Thyroid gland (tissue), 4 donors: ENCODE data around the gene ALMS1. TPM values are rescaled to one million over a fixed set of nuclear protein-coding genes. Genes with fewer than 3 reads are reported as not detected.
"Not testable (repeated sequence)": the region's sequence is repeated elsewhere in the genome, so short reads cannot be mapped to it uniquely, and the experiment has no call there.

ENCODE experiments used
- DNase-seq, 2 donors: peaks; one replicate each; pipeline ENCODE4 v3.0.0-alpha.2; 2019
- H3K27ac ChIP-seq, 3 donors: fragments of 200-600 bp; sonication (generic); 1 replicate in 2 of 3; 2 replicates in 1 of 3; pipeline ENCODE4 v1.5.1; 2016 to 2019; ENCODE audit warnings: mild to moderate bottlenecking in 1 of 3, moderate library complexity in 1 of 3
- H3K27me3 ChIP-seq: fragments of 200-600 bp; sonication (generic); one replicate; pipeline ENCODE4 v1.5.1; 2019
- H3K36me3 ChIP-seq, 2 donors: fragments of 200-600 bp; sonication (generic); one replicate each; pipeline ENCODE4 v1.5.1; 2016 to 2019
- H3K4me1 ChIP-seq, 2 donors: fragments of 200-600 bp; sonication (generic); one replicate each; pipeline ENCODE4 v1.5.1; 2017 to 2019
- H3K4me3 ChIP-seq, 3 donors: fragments of 200-600 bp; sonication (generic); replicated peaks in 1 of 3; 1 replicate in 2 of 3; 2 replicates in 1 of 3; pipeline ENCODE4 v1.5.1; 2016; ENCODE audit warnings: mild to moderate bottlenecking in 1 of 3
- H3K9me3 ChIP-seq: fragments of 200-600 bp; sonication (generic); one replicate; pipeline ENCODE4 v1.5.1; 2017
- CTCF ChIP-seq, 6 experiments: fragments of 200-600 bp in 3 of 6; fragments of 450-650 bp in 3 of 6; sonication (generic) in 3 of 6; IDR thresholded peaks; one replicate each; pipeline ENCODE4 v1.5.1; 2016 to 2019; ENCODE audit warnings: antibody characterized with exemption in 6 of 6, mild to moderate bottlenecking in 2 of 6, inconsistent platforms in 1 of 6, moderate library complexity in 1 of 6
- POLR2A ChIP-seq, 2 donors: fragments of 450-650 bp; IDR thresholded peaks; one replicate each; pipeline ENCODE4 v1.6.1; 2017; ENCODE audit warnings: antibody characterized with exemption in 2 of 2, mild to moderate bottlenecking in 2 of 2, moderate library complexity in 1 of 2
- WGBS, 2 donors: methylation state at CpG; one replicate each; pipeline ENCODE4 v1.1.5; 2017; 5-methylcytosine and 5-hydroxymethylcytosine counted together
- intact Hi-C: fragments of 100-400 bp; cut with DNase I; formaldehyde crosslinking; loops from one replicate; pipeline ENCODE4 v1.15.1; 2023
- total RNA-seq, 4 donors: library from RNA; depleted of rRNA; stranded (reverse); fragments of >200 nt; gene quantifications; one replicate each; pipeline ENCODE4 v1.2.3, GENCODE V29; 2016

ALMS1 gene
- total RNA-seq: 10 to 100 TPM; 38.7 to 66.6 (median 44.4) TPM

- Histone ChIP-seq H3K27ac (peak within 1 kb of the TSS; percentile 66 to 90 (median 81)), H3K4me1 (peaks cover 11% of the 10 kb centered on the region in 2 donors), H3K27me3 (no peaks in the 10 kb centered on the region), H3K9me3 (no peaks in the 10 kb centered on the region), H3K36me3 (no peaks in the 10 kb centered on the region), H3K4me3 (peak within 1 kb of the TSS; percentile 43 to 54 (median 51))
- peak; percentile 88 to 91 for DNase-seq
- WGBS, 2 donors: 0 to 1% methylated on average over 26 to 50 of the region's 84 CpGs
- intact Hi-C loops: no loop called here
- TF ChIP-seq CTCF (IDR thresholded peaks at IDR 0.05) (peak in 3 of 6 experiments; percentile 28 to 37 (median 34)), POLR2A (IDR thresholded peaks at IDR 0.05) (peak in 1 of 2 donors; percentile 61)
These were observed at the start of gene ALMS1 for GRCh38 chr2:73385504-73386341. Gene ALMS1, plus strand, starts transcription at chr2:73385836. Its CDS starts 33 bp downstream, at chr2:73385869.

- Histone ChIP-seq H3K4me1 (no peaks in the 10 kb centered on the region), H3K4me3 (no peak overlapping the region), H3K36me3 (no peaks in the 10 kb centered on the region), H3K9me3 (no peaks in the 10 kb centered on the region), H3K27ac (no peak overlapping the region), H3K27me3 (no peaks in the 10 kb centered on the region)
- DNase-seq: no peak
- TF ChIP-seq CTCF (IDR thresholded peaks at IDR 0.05) (no peak), POLR2A (IDR thresholded peaks at IDR 0.05) (no peak)
- intact Hi-C loops: no loop called here
- 39 to 41% methylated on average over 3 of the region's 3 CpGs for WGBS, 2 donors
These were observed 47.8 kb upstream of the ALMS1 start for GRCh38 chr2:73337828-73338227.

- intact Hi-C loops: no loop called here
These were observed 46.4 kb upstream of the ALMS1 start for GRCh38 chr2:73339201-73339600.

GRCh38 chr2:73341039-73341438, 44.6 kb upstream of the ALMS1 start:
- H3K9me3 ChIP-seq: no peaks in the 10 kb centered on the region
- no peaks in the 10 kb centered on the region for H3K36me3 ChIP-seq
- no peak overlapping the region for H3K4me3 ChIP-seq
- TF ChIP-seq POLR2A (IDR thresholded peaks at IDR 0.05): no peak
- no peak for TF ChIP-seq CTCF (IDR thresholded peaks at IDR 0.05)
- H3K27me3 ChIP-seq: no peaks in the 10 kb centered on the region
- 53 to 68% methylated on average over 3 of the region's 3 CpGs for WGBS, 2 donors
- DNase-seq: no peak
- intact Hi-C loops: no loop called here
- no peak overlapping the region for H3K27ac ChIP-seq
- H3K4me1 ChIP-seq: no peaks in the 10 kb centered on the region

More at GRCh38 chr2:73339201-73339600, 46.4 kb upstream of the ALMS1 start:
- 68 to 81% methylated on average over 3 of the region's 3 CpGs for WGBS, 2 donors
- no peak overlapping the region for H3K27ac ChIP-seq
- TF ChIP-seq CTCF (IDR thresholded peaks at IDR 0.05): no peak
- TF ChIP-seq POLR2A (IDR thresholded peaks at IDR 0.05): no peak
- no peak overlapping the region for H3K4me3 ChIP-seq
- H3K9me3 ChIP-seq: no peaks in the 10 kb centered on the region
- no peaks in the 10 kb centered on the region for H3K27me3 ChIP-seq
- no peak for DNase-seq
- no peaks in the 10 kb centered on the region for H3K4me1 ChIP-seq
- no peaks in the 10 kb centered on the region for H3K36me3 ChIP-seq

GRCh38 chr2:73343992-73344391, 41.6 kb upstream of the ALMS1 start:
- H3K36me3 ChIP-seq: no peaks in the 10 kb centered on the region
- no peaks in the 10 kb centered on the region for H3K4me1 ChIP-seq
- H3K9me3 ChIP-seq: no peaks in the 10 kb centered on the region
- no peak overlapping the region for H3K4me3 ChIP-seq
- H3K27ac ChIP-seq: no peak overlapping the region
- WGBS, 2 donors: 73 to 80% methylated on average over 5 of the region's 5 CpGs
- no peak for DNase-seq
- H3K27me3 ChIP-seq: no peaks in the 10 kb centered on the region
- TF ChIP-seq POLR2A (IDR thresholded peaks at IDR 0.05): no peak
- no peak for TF ChIP-seq CTCF (IDR thresholded peaks at IDR 0.05)
- intact Hi-C loops: no loop called here

- 79 to 86% methylated on average over 3 of the region's 3 CpGs for WGBS, 2 donors
- intact Hi-C loops: not testable (repeated sequence)
These were observed 40.9 kb upstream of the ALMS1 start for GRCh38 chr2:73344747-73345146.

More at GRCh38 chr2:73344747-73345146, 40.9 kb upstream of the ALMS1 start:
- not testable (repeated sequence) for H3K36me3 ChIP-seq, H3K4me3 ChIP-seq, H3K9me3 ChIP-seq, DNase-seq, H3K27me3 ChIP-seq, H3K27ac ChIP-seq, H3K4me1 ChIP-seq
